HG03159 (cell line): ENCODE results near the gene ZNF304.

ENCODE experiments used
- ATAC-seq: cut with Tn5 transposase; IDR thresholded peaks from one replicate; pipeline ENCODE4 v1.9.1; 2021; ENCODE audit warnings: mild to moderate bottlenecking, moderate library complexity; ENCODE audit not compliant: unreplicated experiment

ZNF304 gene

GRCh38 chr19:57350877-57351805 is at the start of gene ZNF304:
Gene ZNF304, plus strand, starts transcription at chr19:57351271. Its CDS starts 394 bp downstream, at chr19:57351665.
- peak; percentile 99 for ATAC-seq

GRCh38 chr19:57302020-57302465 is 49.0 kb upstream of the ZNF304 start:
- ATAC-seq, result no peak

DNA sequence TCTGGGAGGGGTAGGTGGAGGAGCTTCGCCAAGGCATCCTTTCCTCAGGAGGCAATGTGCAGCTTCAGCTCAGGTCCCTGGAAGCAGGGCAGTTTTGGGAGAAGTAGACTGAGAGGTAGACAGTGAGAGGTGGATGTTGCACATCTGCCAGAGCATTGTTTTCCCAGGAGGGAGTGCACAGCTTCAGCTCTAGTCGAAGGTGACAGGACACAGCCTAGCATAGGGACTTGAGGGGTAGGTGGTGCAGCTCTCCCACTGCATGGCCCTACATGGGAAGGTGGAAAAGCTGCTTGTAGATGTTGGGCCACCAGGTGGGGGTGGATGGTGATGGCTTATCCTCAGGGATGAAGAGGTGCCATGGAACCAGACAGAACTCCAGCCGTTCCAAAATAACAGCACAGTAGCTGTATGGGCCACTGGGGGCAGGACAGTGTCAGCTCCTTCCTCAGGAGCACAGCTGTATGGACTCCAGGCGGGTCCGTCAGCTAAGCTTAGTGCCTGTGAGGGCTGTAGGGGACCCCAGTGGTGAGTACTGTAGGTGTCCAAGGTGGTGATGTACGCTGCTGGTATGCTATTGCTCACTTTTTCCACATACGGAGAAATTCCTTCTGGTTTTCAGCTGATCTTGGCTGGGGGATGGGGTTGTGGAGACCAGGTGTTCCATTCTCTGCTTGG is 48.2 kb upstream of the ZNF304 start:
- no peak for ATAC-seq

- no peak for ATAC-seq
Observed at GRCh38 chr19:57305056-57305455, 46.0 kb upstream of the ZNF304 start.

- no peak for ATAC-seq
Observed at GRCh38 chr19:57308514-57308913, 42.6 kb upstream of the ZNF304 start.

GRCh38 chr19:57310792-57311191 is 40.3 kb upstream of the ZNF304 start:
- ATAC-seq, result no peak

GRCh38 chr19:57314146-57314545 is 36.9 kb upstream of the ZNF304 start:
- ATAC-seq, result no peak

DNA sequence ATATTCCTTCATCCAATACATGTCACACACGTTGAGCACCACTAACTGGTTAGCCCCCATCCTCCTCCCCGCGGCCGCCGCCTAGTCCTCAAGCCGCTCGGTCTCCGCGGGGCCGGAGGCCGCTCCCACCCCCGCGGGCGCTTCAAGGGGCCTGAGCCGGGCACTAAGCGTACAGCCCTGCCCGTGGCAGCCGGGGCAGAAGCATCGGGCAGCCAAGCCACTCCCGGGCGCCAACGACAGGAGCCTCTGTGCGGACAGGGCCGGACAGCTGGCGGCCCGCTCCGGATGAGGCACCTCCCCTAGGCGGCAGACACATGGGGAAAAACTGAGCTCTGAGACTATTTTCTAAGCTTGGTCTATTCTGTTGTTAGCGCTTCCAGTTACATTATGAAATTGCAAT is 33.6 kb upstream of the ZNF304 start:
- ATAC-seq, result no peak

DNA sequence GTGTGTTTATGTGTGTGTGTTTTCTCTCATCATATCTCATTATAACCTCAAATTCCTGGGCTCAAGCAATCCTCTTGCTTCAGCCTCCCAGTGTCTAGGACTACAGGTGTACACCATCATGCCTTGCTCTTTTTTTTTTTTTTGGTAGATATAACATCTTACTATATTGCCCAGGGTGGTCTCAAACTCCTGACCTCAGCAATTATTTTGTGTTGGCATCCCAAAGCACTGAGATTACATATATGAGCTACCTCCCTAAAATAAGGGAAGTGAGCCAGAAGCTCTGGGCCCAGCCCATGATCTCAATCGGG is 31.2 kb upstream of the ZNF304 start:
- ATAC-seq, result no peak

- ATAC-seq, result peak; percentile 94
Observed at GRCh38 chr19:57320180-57321084, 30.6 kb upstream of the ZNF304 start, which contains the start of gene ZNF543. Gene ZNF543, plus strand, starts transcription at chr19:57320472. Its CDS starts 382 bp downstream, at chr19:57320854.

- ATAC-seq, result no peak
Observed at GRCh38 chr19:57321116-57321515, 30.0 kb upstream of the ZNF304 start.

- no peak for ATAC-seq
Observed at GRCh38 chr19:57321751-57322150, 29.3 kb upstream of the ZNF304 start.

DNA sequence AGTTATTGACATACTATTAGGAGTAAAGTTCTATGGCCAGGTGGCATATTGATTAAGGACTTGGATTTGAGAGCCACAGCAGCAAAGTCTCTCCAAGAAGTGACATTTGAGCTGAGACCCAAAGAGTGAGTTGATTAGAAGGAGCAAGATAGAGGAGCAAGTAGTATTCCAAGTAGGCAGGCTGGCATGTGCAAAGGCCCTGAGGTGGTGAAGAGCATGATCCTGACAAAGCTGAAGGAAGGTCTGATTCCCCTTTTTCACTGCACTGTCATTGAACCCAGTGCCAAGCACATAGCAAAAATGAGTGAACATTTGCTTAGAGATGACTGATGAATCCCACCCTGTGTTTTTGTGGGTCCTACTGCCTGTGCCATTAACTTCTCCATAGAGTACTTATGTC is 26.1 kb upstream of the ZNF304 start:
- ATAC-seq, result no peak

- ATAC-seq, result no peak
Observed at GRCh38 chr19:57327993-57328392, 23.1 kb upstream of the ZNF304 start.

DNA sequence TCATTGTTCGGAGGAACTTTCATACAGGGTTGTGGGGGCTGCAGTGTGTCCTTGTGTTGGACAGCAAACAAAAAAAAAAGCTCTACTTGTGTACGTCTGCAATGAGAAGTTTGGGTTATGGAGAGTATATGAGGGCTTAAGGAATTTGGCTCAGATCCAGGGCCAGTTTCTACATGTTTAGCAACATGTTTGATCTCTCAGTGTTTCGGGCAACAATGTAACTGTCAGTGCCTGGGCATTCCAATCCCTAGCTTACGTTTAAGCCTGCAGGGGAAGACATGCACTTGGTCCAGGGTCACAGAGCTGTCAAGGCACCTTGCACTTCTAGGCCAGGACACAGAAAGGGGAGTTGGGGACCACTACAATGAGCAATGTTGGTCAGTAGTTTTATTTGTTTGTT is 16.9 kb upstream of the ZNF304 start:
- no peak for ATAC-seq

- no peak for ATAC-seq
Observed at GRCh38 chr19:57338877-57339276, 12.2 kb upstream of the ZNF304 start.

GRCh38 chr19:57342582-57342981 is 8.5 kb upstream of the ZNF304 start:
- no peak for ATAC-seq

- no peak for ATAC-seq
Observed at GRCh38 chr19:57348136-57348535, 2.9 kb upstream of the ZNF304 start.

GRCh38 chr19:57351867-57352266 is 796 bp downstream of the ZNF304 start:
- no peak for ATAC-seq

DNA sequence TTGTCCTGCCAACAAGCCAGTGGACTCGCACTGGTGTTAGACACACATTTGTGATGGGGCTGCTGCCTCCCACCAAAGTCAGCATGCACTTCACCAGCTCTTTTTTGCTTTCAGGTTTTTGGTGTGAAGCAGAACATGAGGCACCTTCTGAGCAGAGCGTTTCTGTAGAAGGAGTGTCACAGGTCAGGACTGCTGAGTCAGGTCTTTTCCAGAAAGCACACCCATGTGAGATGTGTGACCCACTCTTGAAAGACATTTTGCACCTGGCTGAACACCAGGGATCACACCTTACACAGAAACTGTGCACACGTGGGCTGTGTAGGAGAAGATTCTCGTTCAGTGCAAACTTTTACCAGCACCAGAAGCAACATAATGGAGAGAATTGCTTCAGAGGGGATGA is 4.8 kb downstream of the ZNF304 start:
- no peak for ATAC-seq

GRCh38 chr19:57357406-57357805 is 6.3 kb downstream of the ZNF304 start:
- no peak for ATAC-seq
